Thyroid gland (tissue), 4 donors: Measurements from ENCODE around the gene POLR3E. TPM values are rescaled to one million over a fixed set of nuclear protein-coding genes. Genes with fewer than 3 reads are reported as not detected.

ENCODE experiments used
- DNase-seq, 2 donors: peaks; one replicate each; pipeline ENCODE4 v3.0.0-alpha.2; 2019
- H3K27ac ChIP-seq, 3 donors: fragments of 200-600 bp; sonication (generic); 1 replicate in 2 of 3; 2 replicates in 1 of 3; pipeline ENCODE4 v1.5.1; 2016 to 2019; ENCODE audit warnings: mild to moderate bottlenecking in 1 of 3, moderate library complexity in 1 of 3
- H3K27me3 ChIP-seq: fragments of 200-600 bp; sonication (generic); one replicate; pipeline ENCODE4 v1.5.1; 2019
- H3K36me3 ChIP-seq, 2 donors: fragments of 200-600 bp; sonication (generic); one replicate each; pipeline ENCODE4 v1.5.1; 2016 to 2019
- H3K4me1 ChIP-seq, 2 donors: fragments of 200-600 bp; sonication (generic); one replicate each; pipeline ENCODE4 v1.5.1; 2017 to 2019
- H3K4me3 ChIP-seq, 3 donors: fragments of 200-600 bp; sonication (generic); replicated peaks in 1 of 3; 1 replicate in 2 of 3; 2 replicates in 1 of 3; pipeline ENCODE4 v1.5.1; 2016; ENCODE audit warnings: mild to moderate bottlenecking in 1 of 3
- H3K9me3 ChIP-seq: fragments of 200-600 bp; sonication (generic); one replicate; pipeline ENCODE4 v1.5.1; 2017
- CTCF ChIP-seq, 6 experiments: fragments of 200-600 bp in 3 of 6; fragments of 450-650 bp in 3 of 6; sonication (generic) in 3 of 6; IDR thresholded peaks; one replicate each; pipeline ENCODE4 v1.5.1; 2016 to 2019; ENCODE audit warnings: antibody characterized with exemption in 6 of 6, mild to moderate bottlenecking in 2 of 6, inconsistent platforms in 1 of 6, moderate library complexity in 1 of 6
- POLR2A ChIP-seq, 2 donors: fragments of 450-650 bp; IDR thresholded peaks; one replicate each; pipeline ENCODE4 v1.6.1; 2017; ENCODE audit warnings: antibody characterized with exemption in 2 of 2, mild to moderate bottlenecking in 2 of 2, moderate library complexity in 1 of 2
- WGBS, 2 donors: methylation state at CpG; one replicate each; pipeline ENCODE4 v1.1.5; 2017; 5-methylcytosine and 5-hydroxymethylcytosine counted together
- intact Hi-C: fragments of 100-400 bp; cut with DNase I; formaldehyde crosslinking; loops from one replicate; pipeline ENCODE4 v1.15.1; 2023
- total RNA-seq, 4 donors: library from RNA; depleted of rRNA; stranded (reverse); fragments of >200 nt; gene quantifications; one replicate each; pipeline ENCODE4 v1.2.3, GENCODE V29; 2016

POLR3E gene
- total RNA-seq, 4 donors from 2014 or later = 66.7 to 115 (median 82.8) TPM

DNA sequence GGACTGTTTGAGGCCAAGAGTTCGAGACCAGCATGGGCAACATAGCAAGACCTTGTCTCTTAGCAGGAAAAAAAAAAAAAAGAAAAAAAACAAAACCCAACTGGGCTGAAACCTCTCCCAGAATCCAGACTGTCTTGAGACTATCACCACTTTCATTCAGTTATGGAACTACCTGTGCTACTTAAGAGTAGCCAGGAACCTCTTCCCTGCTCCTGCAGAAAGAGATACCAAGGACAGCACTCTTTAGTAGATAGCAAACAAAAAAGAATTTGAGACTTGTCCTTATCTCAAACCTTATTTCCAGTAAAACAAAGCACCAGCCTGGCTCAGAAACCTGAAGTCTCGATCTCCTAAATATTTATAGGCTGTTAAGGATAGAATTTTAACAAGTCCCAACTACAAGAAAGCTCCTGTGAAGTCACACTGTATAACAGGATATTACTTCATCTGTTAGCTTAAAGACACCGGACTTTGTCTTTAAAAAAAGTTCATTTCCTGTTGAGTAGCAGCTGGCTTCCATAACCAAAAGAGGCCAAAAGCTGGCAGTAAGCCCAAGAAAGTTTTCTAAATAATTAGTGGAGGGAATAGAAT is 72.1 kb downstream of the POLR3E start:
- Histone ChIP-seq H3K27me3 (no peaks in the 10 kb centered on the region), H3K4me3 (no peak overlapping the region), H3K4me1 (peaks cover 67 to 80% of the 10 kb centered on the region in 2 donors), H3K9me3 (no peaks in the 10 kb centered on the region), H3K36me3 (peaks cover 3 to 6% of the 10 kb centered on the region in 2 donors), H3K27ac (peak overlapping the region; percentile 80 to 91 (median 81))
- WGBS, 2 donors = 55 to 59% methylated on average over 3 of the region's 3 CpGs
- no peak for TF ChIP-seq CTCF (IDR thresholded peaks at IDR 0.05)
- TF ChIP-seq POLR2A (IDR thresholded peaks at IDR 0.05) = no peak
- no peak for DNase-seq
- intact Hi-C loops = no loop called here

- WGBS, 2 donors = 72 to 82% methylated on average over 2 of the region's 2 CpGs
- Histone ChIP-seq H3K27ac (peak overlapping the region; percentile 80 to 91 (median 81)), H3K4me1 (peaks cover 63 to 73% of the 10 kb centered on the region in 2 donors), H3K27me3 (no peaks in the 10 kb centered on the region), H3K4me3 (no peak overlapping the region), H3K9me3 (no peaks in the 10 kb centered on the region), H3K36me3 (no peaks in the 10 kb centered on the region)
- intact Hi-C loops = no loop called here
- TF ChIP-seq POLR2A (IDR thresholded peaks at IDR 0.05) (no peak), CTCF (IDR thresholded peaks at IDR 0.05) (no peak)
- DNase-seq = no peak
Measured at GRCh38 chr16:22370038-22370820, 73.0 kb downstream of the POLR3E start.

DNA sequence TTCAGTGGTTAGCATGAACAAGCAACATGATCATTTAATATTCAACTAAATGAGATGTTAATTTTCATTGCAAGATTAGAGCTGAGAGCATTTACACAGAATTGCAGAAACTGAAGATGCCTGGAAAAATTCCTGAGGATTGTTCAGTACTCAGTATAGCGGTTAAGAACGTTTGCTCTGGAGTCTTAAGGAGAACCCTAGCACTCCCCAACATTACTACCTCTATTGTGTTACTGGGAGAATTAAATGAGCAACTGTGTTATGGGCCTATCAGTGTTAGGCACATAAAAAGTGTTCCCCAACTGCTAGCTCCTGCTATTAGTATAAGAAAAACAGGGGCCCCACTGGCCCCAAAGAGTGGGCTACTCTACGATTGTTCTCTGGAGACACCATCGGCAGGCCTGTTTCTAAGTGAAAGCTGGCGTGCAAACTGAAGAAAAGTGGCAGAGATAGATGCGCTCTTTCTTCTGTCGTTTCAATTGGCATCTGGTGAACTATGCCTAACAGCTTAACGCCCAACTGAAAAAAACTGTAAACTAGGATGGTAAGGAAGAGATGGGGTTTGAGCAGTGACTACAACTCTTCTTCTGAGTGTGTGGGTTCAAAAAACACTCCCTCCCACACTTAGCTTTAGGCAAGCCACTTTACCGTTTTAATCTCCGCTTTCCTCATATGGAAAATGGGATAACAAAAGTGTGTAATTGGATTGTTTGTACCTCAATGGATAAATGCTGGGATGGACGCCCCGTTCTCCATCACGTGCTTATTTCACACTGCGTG is 75.9 kb downstream of the POLR3E start:
- Histone ChIP-seq H3K27ac (peak overlapping the region; percentile 89 to 95 (median 91)), H3K9me3 (no peaks in the 10 kb centered on the region)
- intact Hi-C loops = no loop called here

GRCh38 chr16:22373662-22374310 is 76.6 kb downstream of the POLR3E start:
- peaks cover 38 to 41% of the 10 kb centered on the region in 2 donors for H3K4me1 ChIP-seq
- peak overlapping the region; percentile 89 to 95 (median 91) for H3K27ac ChIP-seq
- intact Hi-C loops = no loop called here
- no peaks in the 10 kb centered on the region for H3K36me3 ChIP-seq
- peak; percentile 56 to 58 for DNase-seq
- H3K27me3 ChIP-seq = no peaks in the 10 kb centered on the region
- H3K4me3 ChIP-seq = peak overlapping the region; percentile 48 to 93 (median 85)
- peak in 1 of 2 donors; percentile 2 for TF ChIP-seq POLR2A (IDR thresholded peaks at IDR 0.05)
- no peak for TF ChIP-seq CTCF (IDR thresholded peaks at IDR 0.05)
- 1% methylated on average over 22 to 24 of the region's 51 CpGs for WGBS, 2 donors
- H3K9me3 ChIP-seq = no peaks in the 10 kb centered on the region

More for the DNA sequence above, 75.9 kb downstream of the POLR3E start:
- 27 to 39% methylated on average over 14 of the region's 14 CpGs for WGBS, 2 donors
- Histone ChIP-seq H3K36me3 (no peaks in the 10 kb centered on the region), H3K4me1 (peaks cover 45 to 48% of the 10 kb centered on the region in 2 donors), H3K4me3 (peak overlapping the region; percentile 48 to 93 (median 85)), H3K27me3 (no peaks in the 10 kb centered on the region)
- TF ChIP-seq POLR2A (IDR thresholded peaks at IDR 0.05) (no peak), CTCF (IDR thresholded peaks at IDR 0.05) (no peak)
- DNase-seq = no peak
